HepG2 (cell line): ENCODE measurements around the gene SERINC5. TPM values are rescaled to one million over a fixed set of nuclear protein-coding genes. Genes with fewer than 3 reads are reported as not detected.

Experiments used
- ATAC-seq: fragments of 200-7000 bp; cut with Tn5 transposase; 3 replicates; pipeline ENCODE4 v1.9.1; 2020; ENCODE audit warnings: mild to moderate bottlenecking, moderate library complexity
- BruUV-seq: library from RNA; stranded (reverse); fragments of 400-500 nt; replicated peaks from 2 replicates; lab custom pipeline; 2021; lab: Mats Ljungman, UMichigan
- CTCF ChIA-PET: fragments of 300-600 bp; formaldehyde crosslinking; extraction: SDS; loops from one replicate; lab custom pipeline; 2021; ENCODE audit warnings: low total read pairs, inconsistent platforms, low intra/inter-chr PET ratio; lab: Yijun Ruan, JAX
- POLR2A ChIA-PET: fragments of 350-600 bp; sonication (Branson Sonifier 250); formaldehyde crosslinking; loops from one replicate; lab custom pipeline; 2020; ENCODE audit warnings: antibody characterized with exemption, inconsistent platforms; lab: Yijun Ruan, JAX
- DNase-seq: peaks from one replicate; pipeline ENCODE4 v3.0.0-alpha.2; 2015; ENCODE audit warnings: low spot score
- FAIRE-seq: peaks from 3 replicates; lab custom pipeline; 2011; peaks lifted over from hg19 to GRCh38; lab: Jason Lieb, UNC
- H2AFZ ChIP-seq: one replicate; pipeline ENCODE4 v1.6.1; 2011; ENCODE audit warnings: low read length, inconsistent platforms
- H3K27ac ChIP-seq: fragments of 300-600 bp; 3 replicates; pipeline ENCODE4 v1.8.0; 2011; ENCODE audit warnings: mixed run types, mild to moderate bottlenecking, mixed read lengths, low read length, inconsistent platforms; ENCODE audit not compliant: insufficient read depth; ENCODE audit errors: extremely low read length
- H3K27me3 ChIP-seq, 2 experiments: fragments of 200-600 bp in 1 of 2; 2 replicates in 1 of 2; 3 replicates in 1 of 2; pipeline versions ENCODE4 v1.6.0 to v1.8.0; 2011; ENCODE audit warnings: low read length in 2 of 2, mild to moderate bottlenecking in 2 of 2, moderate library complexity in 2 of 2, inconsistent platforms in 1 of 2; ENCODE audit not compliant: insufficient read depth in 2 of 2, control insufficient read depth in 1 of 2
- H3K36me3 ChIP-seq, 2 experiments: fragments of 200-600 bp in 1 of 2; replicated peaks in 1 of 2; 2 replicates in 1 of 2; 3 replicates in 1 of 2; pipeline versions ENCODE4 v1.5.1 to v1.8.0; 2011; ENCODE audit warnings: low read length in 2 of 2, inconsistent platforms in 1 of 2; ENCODE audit not compliant: insufficient read depth in 2 of 2, control insufficient read depth in 1 of 2
- H3K4me1 ChIP-seq: 2 replicates; pipeline ENCODE4 v1.5.1; 2012; ENCODE audit warnings: low read length, inconsistent platforms; ENCODE audit not compliant: insufficient read depth
- H3K4me2 ChIP-seq: 2 replicates; pipeline ENCODE4 v1.6.0; 2011; ENCODE audit warnings: low read depth, low read length, inconsistent platforms
- H3K4me3 ChIP-seq, 3 experiments: fragments of 200-600 bp in 1 of 3; sonication (generic), shearing (Covaris generic) in 1 of 3; replicated peaks in 1 of 3; 2 replicates each; pipeline ENCODE4 v1.5.1; 2011 to 2016; ENCODE audit warnings: low read length in 3 of 3, inconsistent platforms in 2 of 3, low read depth in 2 of 3, mild to moderate bottlenecking in 2 of 3, control low read depth in 1 of 3, mixed read lengths in 1 of 3; ENCODE audit not compliant: insufficient read depth in 1 of 3
- H3K79me2 ChIP-seq: one replicate; pipeline ENCODE4 v1.6.1; 2011; ENCODE audit warnings: low read length, inconsistent platforms; ENCODE audit not compliant: insufficient read depth
- H3K9ac ChIP-seq: 2 replicates; pipeline ENCODE4 v1.6.0; 2011; ENCODE audit warnings: mild to moderate bottlenecking, low read depth, low read length, inconsistent platforms; ENCODE audit not compliant: insufficient read depth
- H3K9me3 ChIP-seq: 2 replicates; pipeline ENCODE4 v1.5.1; 2012; ENCODE audit warnings: mild to moderate bottlenecking, low read length
- H4K20me1 ChIP-seq: 2 replicates; pipeline ENCODE4 v1.6.0; 2011; ENCODE audit warnings: inconsistent platforms, mild to moderate bottlenecking, low read length, moderate library complexity; ENCODE audit not compliant: insufficient read depth
- MIER3 ChIP-seq: IDR thresholded peaks from 2 replicates; pipeline ENCODE4 v1.6.1; 2016; ENCODE audit warnings: missing compliant biosample characterization, borderline replicate concordance
- MTERF4 ChIP-seq: sonication (generic); formaldehyde crosslinking; IDR thresholded peaks from 2 replicates; pipeline ENCODE4 v1.8.0; 2023; ENCODE audit warnings: mild to moderate bottlenecking, missing genetic modification reagents
- NBN ChIP-seq: fragments of 450-650 bp; conservative IDR thresholded peaks from 2 replicates; pipeline ENCODE4 v1.6.1; 2017
- NFE2L1 ChIP-seq: sonication (generic); formaldehyde crosslinking; IDR thresholded peaks from 2 replicates; pipeline ENCODE4 v1.4.0; 2020; ENCODE audit warnings: missing genetic modification reagents, mild to moderate bottlenecking, borderline replicate concordance
- NFRKB ChIP-seq: fragments of 450-650 bp; IDR thresholded peaks from 2 replicates; pipeline ENCODE4 v1.6.1; 2017
- RNF2 ChIP-seq: fragments of 450-650 bp; conservative IDR thresholded peaks from 2 replicates; pipeline ENCODE4 v1.6.1; 2016; ENCODE audit warnings: low read depth
- SETDB1 ChIP-seq: sonication (generic); formaldehyde crosslinking; IDR thresholded peaks from 2 replicates; pipeline ENCODE4 v1.5.1; 2020; ENCODE audit warnings: missing genetic modification reagents, mild to moderate bottlenecking, borderline replicate concordance
- SNAI1 ChIP-seq: sonication (generic); formaldehyde crosslinking; IDR thresholded peaks from 2 replicates; pipeline ENCODE4 v1.5.0; 2020; ENCODE audit warnings: mild to moderate bottlenecking, missing genetic modification reagents, borderline replicate concordance
- TEAD2 ChIP-seq: sonication (generic); formaldehyde crosslinking; IDR thresholded peaks from 2 replicates; pipeline ENCODE4 v1.9.0; 2021; ENCODE audit warnings: missing genetic modification reagents
- ZFP37 ChIP-seq: sonication (generic); formaldehyde crosslinking; IDR thresholded peaks from 2 replicates; pipeline ENCODE4 v1.4.0; 2020; ENCODE audit warnings: missing genetic modification reagents, borderline replicate concordance
- ZGPAT ChIP-seq: IDR thresholded peaks from 2 replicates; pipeline ENCODE4 v1.6.1; 2016; ENCODE audit warnings: mild to moderate bottlenecking
- ZNF230 ChIP-seq: sonication (generic); formaldehyde crosslinking; IDR thresholded peaks from 2 replicates; pipeline ENCODE4 v1.4.0; 2020; ENCODE audit warnings: mild to moderate bottlenecking, missing genetic modification reagents
- ZNF333 ChIP-seq: sonication (generic); formaldehyde crosslinking; IDR thresholded peaks from 2 replicates; pipeline ENCODE4 v1.4.0; 2020; ENCODE audit warnings: mild to moderate bottlenecking, missing genetic modification reagents, borderline replicate concordance
- ZNF546 ChIP-seq: sonication (generic); formaldehyde crosslinking; conservative IDR thresholded peaks from 2 replicates; pipeline ENCODE4 v1.8.1; 2023; ENCODE audit warnings: mild to moderate bottlenecking, missing genetic modification reagents
- ZNF660 ChIP-seq: sonication (generic); formaldehyde crosslinking; IDR thresholded peaks from 2 replicates; pipeline ENCODE4 v1.5.1; 2020; ENCODE audit warnings: mild to moderate bottlenecking, low read depth, missing genetic modification reagents, borderline replicate concordance
- ZSCAN12 ChIP-seq: sonication (generic); formaldehyde crosslinking; IDR thresholded peaks from 2 replicates; pipeline ENCODE4 v1.9.0; 2021; ENCODE audit warnings: mild to moderate bottlenecking, missing genetic modification reagents
- WGBS: methylation state at CpG from one replicate; pipeline ENCODE4 v1.1.6; 2017; ENCODE audit warnings: low lambda C conversion rate; 5-methylcytosine and 5-hydroxymethylcytosine counted together
- in situ Hi-C: cut with HindIII; loops from 2 replicates; pipeline ENCODE4 v1.10.0; 2017; ENCODE audit warnings: low pct_unique_long_range_greater_than_20kb; ENCODE audit not compliant: extremely low pct_ligation_motif_present
- intact Hi-C: fragments of 100-400 bp; cut with micrococcal nuclease; formaldehyde crosslinking; loops from one replicate; pipeline ENCODE4 v1.10.0; 2022; ENCODE audit not compliant: unreplicated experiment
- polyA plus RNA-seq, 8 experiments: library from polyadenylated mRNA; depleted of rRNA in 3 of 8; stranded (reverse) in 7 of 8; unstranded in 1 of 8; fragments of >200 nt; fragmentation: Illumina TruSeq in 4 of 8; extraction: Trizol in 4 of 8; gene quantifications; 2 replicates each; pipeline versions ENCODE4 v1.2.1 to v1.2.3, GENCODE V29; 2011 to 2016; ENCODE audit warnings: low read depth in 4 of 8, missing spikeins in 1 of 8, mixed read lengths in 1 of 8; ENCODE audit not compliant: insufficient read depth in 1 of 8
- total RNA-seq, 5 experiments: library from RNA; depleted of rRNA; stranded (reverse); fragments of >200 nt; fragmentation: Illumina TruSeq; extraction: Trizol; gene quantifications; 2 replicates each; pipeline ENCODE4 v1.2.3, GENCODE V29; 2016; ENCODE audit warnings: low read depth in 1 of 5
- TF ChIP-seq, protein P1 (sequence below): sonication (generic); formaldehyde crosslinking; IDR thresholded peaks from 2 replicates; pipeline ENCODE4 v1.5.0; 2020; ENCODE audit warnings: mild to moderate bottlenecking, missing genetic modification reagents
- TF ChIP-seq, protein P2 (sequence below): sonication (generic); formaldehyde crosslinking; IDR thresholded peaks from 2 replicates; pipeline ENCODE4 v1.4.0; 2020; ENCODE audit warnings: mild to moderate bottlenecking, missing genetic modification reagents

SERINC5 gene
- total and polyA plus RNA-seq, 2 of the 13 experiments (the other 11 are each of a cell fraction or from before 2014, with no cell fraction given): 17.3 to 22.8 TPM

DNA sequence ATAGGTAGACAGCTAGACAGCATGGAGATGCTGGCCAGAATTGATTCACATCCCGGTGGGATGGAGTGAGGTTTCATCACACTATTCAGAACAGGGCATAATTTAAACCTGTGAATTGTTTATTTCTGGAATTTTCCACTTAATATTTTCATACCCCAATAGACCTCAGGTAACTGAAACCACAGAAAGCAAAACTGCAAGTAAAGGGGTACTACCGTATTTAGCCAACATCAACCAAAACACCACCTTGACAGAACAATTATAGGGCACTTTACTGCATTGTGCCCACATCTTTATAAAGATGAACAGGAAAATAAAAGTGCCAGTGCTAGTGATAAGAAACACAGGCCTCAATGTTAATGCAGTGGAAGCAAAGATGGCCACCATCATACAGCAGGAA is 7.5 kb downstream of the SERINC5 start:
- FAIRE-seq (no peak), ATAC-seq (no peak)
- Histone ChIP-seq H3K9ac (no peak overlapping the region), H3K36me3 (no peaks in the 10 kb centered on the region; a peak in 1 of 5 replicates), H3K79me2 (peaks cover 92% of the 10 kb centered on the region), H3K9me3 (peaks cover 1% of the 10 kb centered on the region), H3K27ac (no peak overlapping the region), H3K4me2 (no peak overlapping the region), H3K4me1 (peaks cover 82% of the 10 kb centered on the region), H4K20me1 (peaks cover 4% of the 10 kb centered on the region), H3K4me3 (no peak overlapping the region)
- CTCF ChIA-PET: no interaction called here
- intact Hi-C loops: no loop called here
- in situ Hi-C loops: no loop called here
- TF ChIP-seq, protein P1, sequence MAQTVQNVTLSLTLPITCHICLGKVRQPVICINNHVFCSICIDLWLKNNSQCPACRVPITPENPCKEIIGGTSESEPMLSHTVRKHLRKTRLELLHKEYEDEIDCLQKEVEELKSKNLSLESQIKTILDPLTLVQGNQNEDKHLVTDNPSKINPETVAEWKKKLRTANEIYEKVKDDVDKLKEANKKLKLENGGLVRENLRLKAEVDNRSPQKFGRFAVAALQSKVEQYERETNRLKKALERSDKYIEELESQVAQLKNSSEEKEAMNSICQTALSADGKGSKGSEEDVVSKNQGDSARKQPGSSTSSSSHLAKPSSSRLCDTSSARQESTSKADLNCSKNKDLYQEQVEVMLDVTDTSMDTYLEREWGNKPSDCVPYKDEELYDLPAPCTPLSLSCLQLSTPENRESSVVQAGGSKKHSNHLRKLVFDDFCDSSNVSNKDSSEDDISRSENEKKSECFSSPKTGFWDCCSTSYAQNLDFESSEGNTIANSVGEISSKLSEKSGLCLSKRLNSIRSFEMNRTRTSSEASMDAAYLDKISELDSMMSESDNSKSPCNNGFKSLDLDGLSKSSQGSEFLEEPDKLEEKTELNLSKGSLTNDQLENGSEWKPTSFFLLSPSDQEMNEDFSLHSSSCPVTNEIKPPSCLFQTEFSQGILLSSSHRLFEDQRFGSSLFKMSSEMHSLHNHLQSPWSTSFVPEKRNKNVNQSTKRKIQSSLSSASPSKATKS (CRISPR knock-in tag): no peak
- no peak for TF ChIP-seq ZNF230
- TF ChIP-seq ZSCAN12 (CRISPR knock-in tag): no peak
- TF ChIP-seq NFRKB: no peak
- TF ChIP-seq ZGPAT (CRISPR knock-in tag): no peak
- TF ChIP-seq, protein P2, sequence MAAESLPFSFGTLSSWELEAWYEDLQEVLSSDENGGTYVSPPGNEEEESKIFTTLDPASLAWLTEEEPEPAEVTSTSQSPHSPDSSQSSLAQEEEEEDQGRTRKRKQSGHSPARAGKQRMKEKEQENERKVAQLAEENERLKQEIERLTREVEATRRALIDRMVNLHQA (CRISPR knock-in tag): no peak
- TF ChIP-seq NBN: no peak
- TF ChIP-seq MTERF4: no peak
- no peak for TF ChIP-seq ZNF660
- TF ChIP-seq RNF2: no peak
- no peak for TF ChIP-seq MIER3 (CRISPR knock-in tag)
- no peak for TF ChIP-seq NFE2L1 (CRISPR knock-in tag)
- no peak for TF ChIP-seq TEAD2 (CRISPR knock-in tag)
- TF ChIP-seq ZNF546 (CRISPR knock-in tag): no peak
- no peak for TF ChIP-seq SNAI1 (CRISPR knock-in tag)
- no peak for TF ChIP-seq SETDB1
- no peak for TF ChIP-seq ZNF333 (CRISPR knock-in tag)
- no peak for TF ChIP-seq ZFP37 (CRISPR knock-in tag)
- TF ChIP-seq, all 625 proteins: peak for 0
- 95% methylated on average over 2 of the region's 2 CpGs for WGBS
- no TSS peak for BruUV-seq
- Histone ChIP-seq H3K27me3 (no peaks in the 10 kb centered on the region), H2AFZ (no peak overlapping the region)
- no peak for DNase-seq
- POLR2A ChIA-PET: interaction anchor here (2.0 kb wide), 1 partner anchor 43 kb away, joined by 8 read pairs; no protein-coding TSS in a partner anchor
